HG03060 (cell line): ENCODE data around the gene TPD52L2.
"Not testable (repeated sequence)": the region's sequence is repeated elsewhere in the genome, so short reads cannot be mapped to it uniquely, and the experiment has no call there.

ENCODE experiments used
- ATAC-seq: cut with Tn5 transposase; IDR thresholded peaks from one replicate; pipeline ENCODE4 v1.9.1; 2021; ENCODE audit warnings: low read depth, moderate number of reproducible peaks; ENCODE audit not compliant: unreplicated experiment

TPD52L2 gene

GRCh38 chr20:63926298-63926697 lies 61.2 kb downstream of the TPD52L2 start:
- ATAC-seq = no peak

GRCh38 chr20:63929071-63929470 lies 64.0 kb downstream of the TPD52L2 start:
- ATAC-seq = no peak

GRCh38 chr20:63929473-63929883 lies 64.4 kb downstream of the TPD52L2 start:
- ATAC-seq = not testable (repeated sequence)

- no peak for ATAC-seq
These were observed 66.0 kb downstream of the TPD52L2 start for GRCh38 chr20:63930971-63931553.

GRCh38 chr20:63931735-63932134 lies 66.7 kb downstream of the TPD52L2 start:
- no peak for ATAC-seq

GRCh38 chr20:63932606-63933160 lies 67.6 kb downstream of the TPD52L2 start:
- no peak for ATAC-seq

GRCh38 chr20:63933646-63934045 lies 68.6 kb downstream of the TPD52L2 start:
- ATAC-seq = no peak

- no peak for ATAC-seq
These were observed 69.4 kb downstream of the TPD52L2 start for GRCh38 chr20:63934271-63935068.

GRCh38 chr20:63935447-63935846 lies 70.4 kb downstream of the TPD52L2 start:
- ATAC-seq = no peak

- ATAC-seq = no peak
These were observed 72.5 kb downstream of the TPD52L2 start for GRCh38 chr20:63937596-63937995.

- ATAC-seq = no peak
These were observed 74.2 kb downstream of the TPD52L2 start for GRCh38 chr20:63939061-63939935.

- ATAC-seq = no peak
These were observed 75.0 kb downstream of the TPD52L2 start for GRCh38 chr20:63940071-63940471.

GRCh38 chr20:63940472-63941266 lies 75.6 kb downstream of the TPD52L2 start:
- no peak for ATAC-seq
